HG03108 (cell line): ENCODE data around the gene HPSE.

ENCODE experiments used
- ATAC-seq: cut with Tn5 transposase; IDR thresholded peaks from one replicate; pipeline ENCODE4 v1.9.1; 2021; ENCODE audit warnings: moderate library complexity; ENCODE audit not compliant: unreplicated experiment

HPSE gene

DNA sequence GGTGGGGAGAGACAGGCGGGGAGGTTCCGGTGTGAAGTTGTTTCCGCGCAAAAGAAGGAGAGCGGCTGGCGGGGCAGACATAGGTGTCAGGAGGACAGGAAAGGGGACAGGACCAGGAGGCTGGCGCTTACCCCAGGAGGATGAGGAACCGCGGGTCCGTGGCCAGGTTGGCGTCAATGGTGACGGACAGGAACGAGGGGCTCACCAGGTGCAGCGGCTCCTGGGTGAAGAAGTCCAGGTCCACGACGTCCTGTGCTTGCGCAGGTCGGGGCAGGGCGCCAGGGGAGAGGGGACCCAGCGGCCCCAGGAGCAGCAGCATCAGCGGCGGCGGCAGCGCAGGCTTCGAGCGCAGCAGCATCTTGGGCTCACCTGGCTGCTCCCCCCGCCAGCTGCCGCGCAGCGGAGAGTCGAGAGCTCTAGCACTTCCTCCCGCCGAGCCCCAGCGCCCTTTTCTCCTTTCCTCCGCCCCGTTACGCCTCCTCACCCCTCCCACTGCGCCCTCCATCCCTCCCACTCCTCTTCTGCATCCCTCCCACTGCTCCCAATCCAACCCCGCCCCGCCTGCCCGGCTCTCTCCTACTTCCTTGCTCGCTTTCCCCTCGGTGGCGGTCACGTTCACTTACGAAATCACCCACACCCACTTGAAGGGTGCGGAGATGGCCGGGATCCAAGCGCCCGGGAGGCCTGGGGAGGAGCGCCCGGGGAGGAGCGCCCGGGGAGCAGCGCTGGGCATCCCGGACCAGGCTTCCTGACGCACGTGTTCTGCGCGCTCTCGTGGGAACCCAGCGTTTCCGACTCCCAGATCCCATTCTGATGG is at the start of gene HPSE:
Gene HPSE, minus strand, starts transcription at position 424 of the 817 bp plus-strand sequence. Its CDS starts 66 bp downstream, at position 358.
- ATAC-seq = peak; percentile 86

DNA sequence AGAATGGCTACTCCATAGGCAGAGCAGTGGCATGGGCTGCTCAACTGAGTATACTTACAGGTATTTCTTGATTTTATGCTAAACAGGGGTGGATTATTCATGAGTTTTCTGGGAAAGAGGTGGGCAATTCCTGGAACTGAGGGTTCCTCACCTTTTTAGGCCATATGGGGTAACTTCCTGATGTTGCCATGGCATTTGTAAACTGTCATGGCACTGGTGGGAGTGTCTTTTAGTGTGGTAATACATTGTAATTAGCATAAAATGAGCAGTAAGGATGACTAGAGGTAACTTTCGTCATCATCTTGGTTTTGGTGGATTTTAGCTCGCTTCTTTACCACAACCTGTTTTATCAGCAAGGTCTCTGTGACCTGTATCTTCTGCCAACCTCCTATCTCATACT is 48.2 kb upstream of the HPSE start:
- ATAC-seq = no peak

DNA sequence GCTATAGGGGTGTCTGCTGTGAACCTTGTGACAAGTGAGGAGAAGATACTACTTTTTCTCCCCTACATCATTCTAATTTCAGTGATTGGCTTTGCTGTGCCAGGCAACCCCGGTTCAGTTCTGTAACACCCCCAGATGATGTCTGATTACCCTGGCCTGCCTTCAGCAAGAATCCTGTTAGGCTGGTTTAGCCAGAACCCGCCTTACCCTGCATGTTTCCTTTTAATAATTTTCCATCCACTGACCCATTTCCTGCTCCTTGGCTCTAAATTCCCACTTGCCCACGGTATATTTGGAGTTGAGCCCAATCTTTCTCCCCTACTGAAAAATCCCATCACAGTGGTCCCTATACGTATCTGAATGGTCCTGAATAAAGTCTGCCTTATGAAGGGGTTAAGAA is 46.5 kb upstream of the HPSE start:
- ATAC-seq = no peak

DNA sequence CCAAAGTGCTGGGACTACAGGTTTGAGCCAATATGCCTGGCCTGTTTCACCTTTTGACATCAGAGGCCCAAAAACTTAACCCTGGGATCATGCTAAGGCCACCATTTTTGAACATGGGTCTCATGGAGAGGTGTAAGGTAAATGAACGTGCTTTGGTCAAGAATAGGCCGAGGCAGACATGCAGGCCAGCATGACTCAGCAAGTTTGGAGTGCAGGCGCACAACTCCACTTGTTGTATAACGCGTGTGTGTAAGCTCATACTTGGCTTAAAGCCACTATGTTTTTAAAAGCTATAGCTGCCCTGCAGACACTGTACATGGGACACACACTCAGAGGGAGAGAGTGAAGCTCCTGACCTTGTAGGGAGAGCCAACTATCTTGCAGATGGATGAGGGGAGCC is 43.8 kb upstream of the HPSE start:
- ATAC-seq = no peak

DNA sequence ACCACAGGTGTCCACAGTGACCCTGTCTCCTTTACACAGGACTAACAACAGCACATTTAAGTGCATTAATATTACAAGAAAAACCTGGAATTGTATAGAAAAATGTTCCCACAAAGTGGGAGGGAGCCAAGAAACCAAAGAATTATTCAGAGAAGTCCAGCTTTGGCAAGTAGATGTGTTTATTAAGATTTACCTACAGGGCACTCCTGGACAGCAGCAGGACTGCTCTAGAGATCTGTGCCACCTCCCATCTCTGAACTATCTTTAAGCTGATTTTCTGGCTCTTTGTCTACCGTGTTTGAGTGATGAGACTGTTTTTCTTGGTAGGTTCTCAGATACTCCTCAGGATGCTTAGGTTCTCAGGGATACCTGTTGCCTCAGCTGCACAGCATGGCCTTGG is 38.3 kb upstream of the HPSE start:
- no peak for ATAC-seq

DNA sequence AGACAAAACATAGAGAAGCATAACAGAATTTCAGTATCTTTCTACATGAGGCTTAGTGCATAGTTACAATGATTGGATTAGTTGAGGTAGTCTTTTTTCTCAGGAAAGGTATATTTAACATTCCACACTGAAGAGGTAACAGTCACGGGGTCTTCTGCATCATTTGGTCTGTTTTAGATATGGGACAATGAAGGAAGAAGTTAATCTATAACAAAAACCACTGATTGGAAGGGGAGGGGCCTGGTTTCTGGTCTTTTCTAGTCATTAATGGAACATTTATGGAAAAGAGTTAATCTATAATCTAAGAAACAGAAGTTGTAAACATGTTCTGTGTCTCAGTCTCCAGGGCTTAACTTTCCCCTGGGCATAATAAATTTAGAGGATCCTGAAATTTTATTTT is 37.3 kb upstream of the HPSE start:
- ATAC-seq = no peak

DNA sequence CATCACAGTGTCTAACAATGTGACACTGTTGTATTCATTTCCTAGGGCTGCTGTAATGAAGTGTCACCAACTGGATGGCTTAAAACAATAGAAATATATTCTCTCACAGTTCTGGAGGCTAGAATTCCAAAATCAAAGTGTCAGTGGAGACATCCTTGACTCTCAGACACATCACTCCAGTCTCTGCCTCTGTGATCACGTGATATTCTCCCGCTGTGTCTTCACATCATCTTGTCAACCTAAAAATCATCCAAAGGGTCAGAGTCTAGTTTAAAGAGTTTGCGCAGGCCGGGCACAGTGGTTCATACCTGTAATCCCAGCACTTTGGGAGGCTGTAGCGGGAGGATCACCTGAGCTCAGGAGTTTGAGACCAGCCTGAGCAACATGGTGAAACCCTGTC is 36.6 kb upstream of the HPSE start:
- ATAC-seq = no peak

DNA sequence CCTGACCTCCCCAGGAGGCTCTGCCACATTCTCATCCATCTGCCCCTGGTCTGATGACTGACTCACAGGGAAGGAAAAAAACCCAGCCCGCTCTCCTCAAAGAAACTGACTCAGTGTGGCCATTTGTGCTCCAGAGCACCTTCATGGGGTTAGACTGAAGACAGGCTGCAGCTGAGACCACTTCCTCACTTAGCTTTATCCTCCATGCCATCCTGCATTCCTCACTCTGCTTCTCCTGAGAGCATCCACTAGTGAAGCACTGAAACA is 35.9 kb upstream of the HPSE start:
- ATAC-seq = no peak

DNA sequence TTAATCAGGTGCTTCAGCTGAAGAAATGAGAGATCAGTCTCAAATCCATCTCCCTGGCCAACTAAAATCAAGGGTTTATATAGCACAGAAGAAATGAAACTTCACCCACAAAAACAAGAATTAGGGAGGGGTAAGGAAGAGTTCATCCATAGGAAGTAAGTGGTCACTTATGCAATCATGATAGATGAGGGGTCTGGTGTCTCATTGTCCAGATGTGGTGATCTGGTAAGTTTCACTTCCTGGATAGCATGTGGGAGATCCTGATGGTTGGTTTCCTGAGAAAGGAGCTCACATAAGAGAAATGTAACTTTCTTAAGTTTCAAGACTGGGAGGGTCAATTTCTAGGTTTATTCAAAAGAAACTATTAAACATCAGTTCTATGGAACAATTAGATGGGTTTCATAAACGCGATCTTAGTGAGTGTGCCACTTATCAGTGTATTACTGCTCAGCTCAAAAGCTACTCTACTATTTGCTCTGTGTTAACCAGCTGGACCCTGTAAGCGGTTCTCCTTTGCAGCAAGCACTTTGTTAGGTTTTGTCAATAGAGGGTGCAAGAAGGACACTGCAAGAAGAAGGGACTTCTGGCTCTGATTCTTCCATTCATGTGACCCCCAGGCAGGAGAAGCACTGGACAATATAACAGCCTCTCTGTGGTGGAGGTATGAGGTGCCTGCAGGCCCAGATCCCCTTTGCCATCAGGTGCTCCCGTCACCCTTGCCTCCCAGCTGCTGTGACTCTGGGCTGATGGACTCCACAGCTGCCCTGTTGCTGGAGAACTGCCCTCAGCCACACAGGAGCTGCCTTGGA is 35.4 kb upstream of the HPSE start:
- no peak for ATAC-seq

DNA sequence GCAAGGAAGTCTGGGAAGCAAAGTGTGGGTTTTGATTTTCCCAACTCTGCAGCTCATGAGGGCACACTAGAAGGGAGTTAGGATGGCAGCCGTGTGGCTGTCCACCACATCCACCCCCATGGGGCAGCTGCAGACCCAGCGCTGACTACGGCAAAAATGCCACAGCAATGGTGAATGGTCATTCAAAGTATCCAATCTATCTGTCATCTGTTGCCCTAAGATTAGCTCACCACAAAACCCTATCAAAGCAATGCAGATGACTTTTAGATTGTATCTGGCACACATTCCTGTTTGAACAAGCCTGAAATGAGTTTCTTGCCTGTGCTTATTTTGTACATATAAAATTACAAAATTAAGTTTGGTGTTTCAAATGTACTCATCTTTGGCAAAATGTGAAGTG is 29.7 kb upstream of the HPSE start:
- ATAC-seq = no peak

DNA sequence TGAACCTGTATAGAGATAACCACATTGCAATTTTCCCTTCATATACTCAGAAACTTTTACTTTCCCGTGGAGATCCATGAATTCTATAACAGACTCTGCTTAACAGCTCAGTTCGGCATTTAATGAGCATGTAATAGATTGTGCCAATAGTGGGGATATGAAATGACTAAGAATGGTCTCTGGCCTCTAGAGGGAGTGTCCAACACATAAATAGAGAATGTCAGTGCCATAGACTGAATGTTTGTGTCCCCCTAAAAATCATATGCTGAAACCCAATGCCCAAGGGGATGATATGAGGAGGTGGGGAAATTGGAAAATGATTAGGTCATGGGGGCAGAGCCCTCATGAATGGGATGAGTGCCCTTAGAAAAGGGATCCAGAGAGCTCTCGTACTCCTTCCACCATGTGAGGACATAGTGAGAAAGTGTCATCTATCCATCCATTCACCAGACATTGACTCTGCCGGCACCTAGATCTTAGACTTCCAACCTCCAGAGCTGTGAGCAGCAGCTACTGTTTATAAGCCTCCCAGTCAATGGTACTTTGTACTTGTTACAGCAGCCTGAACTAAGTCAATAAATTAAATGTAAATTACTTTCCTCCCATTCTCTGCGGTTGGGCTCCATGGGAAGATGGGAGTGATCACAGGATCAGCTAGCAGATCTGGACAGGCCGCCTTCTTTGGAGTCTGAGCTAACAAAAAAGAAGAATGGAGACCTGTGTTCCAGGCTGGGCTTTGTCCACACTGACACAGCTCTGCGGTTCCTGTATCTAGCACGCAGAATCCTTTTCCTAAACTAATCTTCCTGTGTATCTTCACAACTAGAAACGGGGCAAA is 28.1 kb upstream of the HPSE start:
- no peak for ATAC-seq

DNA sequence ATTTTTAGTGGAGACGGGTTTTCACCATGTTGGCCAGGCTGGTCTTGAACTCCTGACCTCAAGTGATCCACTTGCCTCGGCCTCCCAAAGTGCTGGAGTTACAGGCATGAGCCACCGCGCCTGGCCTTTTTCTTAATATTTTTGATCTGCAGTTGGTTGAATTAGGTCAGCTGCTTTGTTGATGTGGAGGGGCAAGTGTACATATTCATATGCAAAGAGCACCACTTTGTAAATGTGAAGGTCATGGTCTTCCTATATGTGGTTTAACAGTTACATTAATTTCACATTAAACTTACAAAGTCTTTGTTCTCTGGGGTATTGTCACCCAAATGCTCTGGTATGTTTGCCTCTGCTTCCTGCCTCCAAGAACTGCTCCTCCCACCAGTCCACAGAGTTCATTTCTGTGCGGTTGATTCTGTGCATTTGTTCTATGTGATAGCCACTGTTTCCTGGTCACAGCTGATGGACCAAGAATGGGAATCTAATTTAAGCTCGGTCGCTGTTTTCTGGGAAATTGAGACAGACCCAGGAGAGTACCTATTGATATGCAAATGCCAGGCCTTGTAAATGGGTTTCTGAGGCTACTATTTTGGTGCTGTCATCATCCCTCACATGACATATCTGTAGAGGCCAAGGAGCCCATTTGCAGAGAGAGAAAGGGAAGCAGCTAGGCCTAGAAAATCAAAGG is 26.9 kb upstream of the HPSE start:
- no peak for ATAC-seq

DNA sequence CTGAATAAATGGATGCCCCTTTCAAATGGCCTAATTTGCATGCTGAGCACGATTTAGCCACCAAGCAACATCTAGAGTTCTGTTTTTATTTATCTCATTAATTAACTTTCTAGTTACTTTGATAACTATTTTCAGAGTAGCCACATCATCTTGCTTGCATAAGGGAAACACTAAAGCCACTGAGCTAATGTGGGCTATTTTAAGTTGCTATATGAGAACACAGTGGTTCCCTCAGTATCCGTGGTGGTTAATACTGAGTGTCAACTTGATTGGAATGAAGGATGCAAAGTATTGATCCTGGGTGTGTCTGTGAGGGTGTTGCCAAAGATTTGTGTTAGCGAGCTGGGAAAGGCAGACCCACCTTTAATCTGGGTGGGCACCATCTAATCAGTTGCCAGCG is 25.4 kb upstream of the HPSE start:
- ATAC-seq = no peak

DNA sequence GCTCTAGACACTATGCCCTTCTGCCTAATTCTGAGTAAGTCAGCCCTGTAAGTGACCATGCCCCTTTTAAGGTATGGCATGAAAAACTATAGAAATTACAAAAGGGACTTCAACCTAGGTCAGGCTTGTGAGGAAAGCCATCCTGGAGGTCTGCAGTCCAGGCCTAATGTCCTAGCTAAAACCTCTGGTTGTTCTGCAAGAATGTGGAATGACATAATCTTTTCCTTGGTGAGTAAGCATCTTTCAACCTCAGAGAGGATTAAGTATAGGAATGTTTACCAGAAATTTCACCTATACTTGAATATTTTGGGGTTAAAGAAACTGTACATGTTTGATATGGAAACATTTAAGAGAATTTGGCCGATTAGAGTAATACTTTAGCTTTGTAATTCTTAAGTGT is 23.8 kb upstream of the HPSE start:
- no peak for ATAC-seq

DNA sequence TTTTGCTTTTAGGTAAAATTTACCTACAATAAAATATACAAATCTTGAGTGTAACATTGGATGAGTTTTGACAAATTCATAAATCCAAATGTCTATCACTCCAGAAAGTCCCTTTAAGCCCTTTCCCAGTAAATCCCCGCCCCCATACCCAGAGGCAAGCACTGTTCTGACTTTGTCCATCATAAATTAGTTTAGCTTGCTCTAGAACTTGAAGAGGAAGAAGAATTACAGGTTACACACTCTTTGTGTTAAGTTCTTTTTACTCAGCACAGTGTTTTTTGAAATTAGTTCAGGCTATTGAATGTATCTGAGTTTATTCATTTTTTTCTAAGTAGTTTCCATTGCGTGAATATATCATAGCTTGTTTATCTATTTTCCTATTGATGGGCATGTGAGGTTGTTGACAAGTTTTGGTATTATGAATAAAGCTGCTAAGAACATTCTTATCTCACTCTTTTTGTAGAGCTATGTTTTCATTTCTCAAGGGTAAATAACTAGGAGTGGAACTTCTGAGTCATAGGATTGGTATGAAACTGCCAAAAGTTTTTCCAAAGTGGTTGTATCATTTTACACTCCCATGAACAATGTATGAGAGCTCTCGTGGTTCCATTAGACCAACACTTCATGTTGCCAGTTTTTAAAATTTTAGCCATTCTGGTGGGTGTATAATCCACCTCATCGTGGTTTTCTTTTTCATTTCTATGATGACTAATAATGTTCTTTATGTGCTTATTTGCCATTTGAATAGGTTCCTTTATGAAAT is 22.4 kb upstream of the HPSE start:
- peak; percentile 49 for ATAC-seq

DNA sequence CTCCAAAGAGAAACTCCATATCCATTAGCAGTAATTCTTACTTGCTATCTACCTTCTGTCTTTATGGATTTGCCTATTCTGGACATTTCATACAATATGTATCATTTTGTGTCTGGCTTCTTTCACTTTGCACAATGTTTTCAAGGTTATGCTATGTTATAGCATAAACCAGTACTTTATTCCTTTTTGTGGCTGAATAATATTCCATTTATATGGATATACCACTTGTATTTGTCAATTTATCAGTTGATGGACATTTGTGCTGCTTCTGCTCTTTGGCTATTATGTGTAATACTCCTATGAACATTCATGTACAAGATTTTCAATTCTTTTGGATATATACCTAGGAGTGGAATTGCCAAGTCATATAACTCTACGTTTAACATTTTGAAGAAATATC is 18.9 kb upstream of the HPSE start:
- no peak for ATAC-seq

DNA sequence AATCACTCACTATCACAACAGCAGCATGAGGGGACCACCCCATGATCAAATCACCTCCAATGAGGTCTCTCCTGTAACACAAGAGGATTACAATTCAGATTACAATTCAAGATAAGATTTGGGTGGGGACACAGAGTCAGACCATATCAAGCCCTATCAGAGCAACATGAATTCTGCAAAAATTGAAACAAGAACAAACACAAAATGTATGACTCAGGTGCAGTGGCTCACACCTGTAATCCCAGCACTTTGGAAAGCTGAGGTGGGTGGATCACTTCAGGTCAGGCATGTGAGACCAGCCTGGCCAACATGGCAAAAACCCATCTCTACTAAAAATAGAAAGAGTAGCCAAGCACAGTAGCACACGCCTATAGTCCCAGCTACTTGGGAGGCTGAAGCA is 13.4 kb upstream of the HPSE start:
- no peak for ATAC-seq

DNA sequence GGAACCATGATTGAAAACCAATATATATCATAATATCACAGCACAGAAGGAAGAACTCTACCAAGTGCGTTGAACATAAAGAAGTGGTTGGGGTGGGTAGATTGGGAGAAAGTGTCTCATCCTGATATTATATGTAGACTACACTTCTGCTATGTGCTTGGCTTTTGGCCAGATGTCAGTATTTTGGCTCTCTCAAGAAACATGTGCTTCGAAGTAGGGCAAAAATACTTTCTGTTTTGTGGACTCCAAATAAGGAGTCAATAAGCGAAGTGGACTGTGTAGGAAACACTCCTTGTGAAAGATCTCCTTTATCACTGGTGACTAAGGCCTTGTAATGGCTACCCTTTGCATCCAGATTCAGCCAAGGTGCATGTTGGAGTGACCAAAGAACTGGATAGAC is 7.8 kb upstream of the HPSE start:
- no peak for ATAC-seq

DNA sequence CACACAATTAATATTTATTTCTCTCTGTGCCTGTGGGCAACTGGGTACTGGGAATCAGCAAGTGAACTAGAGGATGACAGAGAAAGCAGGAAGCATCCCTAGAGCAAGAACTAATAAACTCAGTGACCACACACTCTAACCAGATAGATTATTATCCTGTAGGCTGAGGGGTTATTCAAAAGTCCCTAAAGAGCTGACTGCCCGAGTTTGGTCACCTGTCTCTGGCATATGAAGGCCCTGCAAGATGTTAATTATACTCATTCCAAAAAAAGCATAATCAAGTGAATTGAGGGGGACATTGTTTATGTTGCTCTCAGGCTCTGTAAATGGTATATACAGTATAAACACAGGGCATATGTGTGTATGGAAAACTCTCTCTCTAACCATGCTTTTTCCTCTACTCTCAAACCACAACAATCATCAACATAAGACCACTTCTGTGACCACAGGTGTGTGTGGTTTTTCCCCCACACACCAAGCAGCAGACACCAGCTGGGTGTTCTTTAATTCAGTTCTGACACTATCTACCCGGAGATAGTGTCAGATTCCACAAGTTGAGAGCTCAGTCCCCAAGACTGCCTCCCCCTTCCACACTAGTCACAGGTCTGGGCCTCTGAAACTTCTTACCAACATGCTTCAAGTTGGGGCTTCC is 6.2 kb upstream of the HPSE start:
- no peak for ATAC-seq

DNA sequence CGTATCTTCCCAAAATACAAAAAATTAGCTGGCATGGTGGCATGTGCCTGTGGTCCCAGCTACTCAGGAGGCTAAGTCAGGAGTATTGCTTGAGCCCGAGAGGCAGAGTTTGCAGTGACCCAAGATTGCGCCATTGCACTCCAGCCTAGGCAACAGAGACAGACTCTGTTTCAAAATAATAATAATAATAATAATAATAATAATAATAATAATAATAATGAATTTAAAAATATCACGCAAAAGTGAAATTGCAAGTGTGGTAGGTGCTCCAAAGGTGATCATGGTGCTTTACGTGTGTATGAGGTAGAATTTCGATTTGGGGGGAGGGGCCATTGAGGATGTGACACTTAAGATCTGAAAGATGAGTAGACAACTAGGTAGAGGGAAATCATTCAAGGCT is 4.9 kb upstream of the HPSE start:
- no peak for ATAC-seq
